HPDE6-E6E7 (cell line): Measurements from ENCODE around the gene KCNQ4.

Source experiments
- DNase-seq: peaks from one replicate; pipeline ENCODE4 v3.0.0; 2011; ENCODE audit warnings: missing footprints; ENCODE audit errors: extremely low spot score

The KCNQ4 gene

GRCh38 chr1:40776236-40777072 lies 7.1 kb upstream of the KCNQ4 start:
- DNase-seq = no peak

GRCh38 chr1:40777224-40777970 lies 6.2 kb upstream of the KCNQ4 start:
- DNase-seq = no peak

GRCh38 chr1:40780678-40781607 lies 2.6 kb upstream of the KCNQ4 start:
- DNase-seq = no peak

- DNase-seq = no peak
Observed at GRCh38 chr1:40781608-40781971, 2.0 kb upstream of the KCNQ4 start.

GRCh38 chr1:40782371-40782956 lies 1.1 kb upstream of the KCNQ4 start:
- no peak for DNase-seq

- no peak for DNase-seq
Observed at GRCh38 chr1:40784141-40784770, 669 bp downstream of the KCNQ4 start.

- no peak for DNase-seq
Observed at GRCh38 chr1:40784771-40785151, 1.2 kb downstream of the KCNQ4 start.

GRCh38 chr1:40785446-40785845 lies 1.9 kb downstream of the KCNQ4 start:
- no peak for DNase-seq

- DNase-seq = no peak
Observed at GRCh38 chr1:40786171-40786994, 2.8 kb downstream of the KCNQ4 start.

GRCh38 chr1:40786995-40787705 lies 3.6 kb downstream of the KCNQ4 start:
- DNase-seq = no peak

GRCh38 chr1:40787737-40788560 lies 4.4 kb downstream of the KCNQ4 start:
- no peak for DNase-seq

- no peak for DNase-seq
Observed at GRCh38 chr1:40788561-40789341, 5.2 kb downstream of the KCNQ4 start.

- no peak for DNase-seq
Observed at GRCh38 chr1:40789342-40789598, 5.7 kb downstream of the KCNQ4 start.

GRCh38 chr1:40789661-40790430 lies 6.3 kb downstream of the KCNQ4 start:
- no peak for DNase-seq

- no peak for DNase-seq
Observed at GRCh38 chr1:40792036-40792435, 8.4 kb downstream of the KCNQ4 start.

GRCh38 chr1:40793617-40794016 lies 10.0 kb downstream of the KCNQ4 start:
- DNase-seq = no peak

GRCh38 chr1:40794048-40794447 lies 10.5 kb downstream of the KCNQ4 start:
- DNase-seq = no peak
